HG03457 (cell line): ENCODE results near the gene CSNK1E.

Experiments used
- ATAC-seq: cut with Tn5 transposase; IDR thresholded peaks from one replicate; pipeline ENCODE4 v1.9.1; 2021; ENCODE audit warnings: moderate number of reproducible peaks; ENCODE audit not compliant: unreplicated experiment

The CSNK1E gene

GRCh38 chr22:38308791-38309498 is 8.3 kb downstream of the CSNK1E start:
- no peak for ATAC-seq

GRCh38 chr22:38305471-38306448 is 11.5 kb downstream of the CSNK1E start:
- ATAC-seq = peak; percentile 72

- ATAC-seq = no peak
Observed at GRCh38 chr22:38304526-38304925, 12.7 kb downstream of the CSNK1E start.

- no peak for ATAC-seq
Observed at GRCh38 chr22:38303974-38304373, 13.3 kb downstream of the CSNK1E start.

GRCh38 chr22:38302906-38303305 is 14.3 kb downstream of the CSNK1E start:
- ATAC-seq = no peak

- no peak for ATAC-seq
Observed at GRCh38 chr22:38300946-38301345, 16.3 kb downstream of the CSNK1E start.

GRCh38 chr22:38300197-38300945 is 16.9 kb downstream of the CSNK1E start:
- no peak for ATAC-seq

GRCh38 chr22:38299770-38300102 is 17.5 kb downstream of the CSNK1E start:
- no peak for ATAC-seq

GRCh38 chr22:38298312-38299005 is 18.8 kb downstream of the CSNK1E start:
- ATAC-seq = no peak

- ATAC-seq = no peak
Observed at GRCh38 chr22:38296372-38296771, 20.9 kb downstream of the CSNK1E start.

GRCh38 chr22:38295863-38296262 is 21.4 kb downstream of the CSNK1E start:
- no peak for ATAC-seq

- no peak for ATAC-seq
Observed at GRCh38 chr22:38295339-38295738, 21.9 kb downstream of the CSNK1E start.

- no peak for ATAC-seq
Observed at GRCh38 chr22:38294193-38294592, 23.0 kb downstream of the CSNK1E start.

GRCh38 chr22:38292694-38293093 is 24.5 kb downstream of the CSNK1E start:
- no peak for ATAC-seq

- no peak for ATAC-seq
Observed at GRCh38 chr22:38291201-38291777, 25.9 kb downstream of the CSNK1E start.

GRCh38 chr22:38290347-38290746 is 26.9 kb downstream of the CSNK1E start:
- ATAC-seq = no peak

- no peak for ATAC-seq
Observed at GRCh38 chr22:38289583-38290082, 27.6 kb downstream of the CSNK1E start.

- no peak for ATAC-seq
Observed at GRCh38 chr22:38286915-38287669, 30.1 kb downstream of the CSNK1E start.

- ATAC-seq = no peak
Observed at GRCh38 chr22:38285018-38285417, 32.2 kb downstream of the CSNK1E start.

- ATAC-seq = no peak
Observed at GRCh38 chr22:38284042-38284402, 33.2 kb downstream of the CSNK1E start.
